Measurements from ENCODE around the gene TLL2.

Gene TLL2

DNA sequence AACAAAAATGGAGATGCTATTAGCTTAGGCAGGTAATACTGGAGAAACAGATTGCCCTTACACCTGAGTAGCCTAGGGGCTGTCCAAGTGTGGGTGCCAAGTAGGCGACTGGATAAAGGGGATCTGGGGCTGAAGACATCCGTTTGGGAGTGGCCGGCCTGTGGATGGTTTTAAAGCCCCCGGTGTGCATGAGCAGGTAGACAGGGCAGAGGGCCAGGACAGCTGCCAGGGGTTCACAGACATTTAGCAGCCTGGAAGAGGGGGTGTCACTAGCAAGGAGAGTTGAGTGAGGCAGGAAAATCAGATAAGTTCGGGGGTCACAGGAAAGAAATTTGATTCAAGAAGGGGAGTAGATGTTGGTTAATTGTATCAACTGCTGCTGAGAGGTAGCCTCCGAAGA, 153.4 kb downstream of the TLL2 start:
- no peak for DNase-seq (ENCODE audit: low read depth, low spot score)

DNA sequence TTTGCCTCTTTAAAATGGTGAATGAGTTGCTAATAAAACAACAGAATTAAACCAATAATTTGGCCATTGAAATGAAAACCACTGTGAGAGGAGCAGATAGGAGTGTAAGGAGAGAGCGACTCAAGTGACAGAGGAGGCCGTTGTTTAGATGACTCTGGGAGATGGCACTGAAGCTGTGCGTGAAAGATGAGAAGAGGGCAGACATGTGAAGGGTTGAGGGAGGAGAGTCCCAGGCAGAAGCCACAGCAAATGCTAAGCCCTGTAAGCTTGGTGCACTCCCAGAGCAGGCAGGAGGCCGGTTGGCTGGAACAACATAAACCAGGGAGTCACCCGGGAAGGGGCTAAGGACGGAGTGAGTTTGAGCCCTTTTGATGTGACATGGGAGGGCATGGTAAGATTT, 154.1 kb downstream of the TLL2 start:
- no peak for DNase-seq (ENCODE audit: low read depth, low spot score)

DNA sequence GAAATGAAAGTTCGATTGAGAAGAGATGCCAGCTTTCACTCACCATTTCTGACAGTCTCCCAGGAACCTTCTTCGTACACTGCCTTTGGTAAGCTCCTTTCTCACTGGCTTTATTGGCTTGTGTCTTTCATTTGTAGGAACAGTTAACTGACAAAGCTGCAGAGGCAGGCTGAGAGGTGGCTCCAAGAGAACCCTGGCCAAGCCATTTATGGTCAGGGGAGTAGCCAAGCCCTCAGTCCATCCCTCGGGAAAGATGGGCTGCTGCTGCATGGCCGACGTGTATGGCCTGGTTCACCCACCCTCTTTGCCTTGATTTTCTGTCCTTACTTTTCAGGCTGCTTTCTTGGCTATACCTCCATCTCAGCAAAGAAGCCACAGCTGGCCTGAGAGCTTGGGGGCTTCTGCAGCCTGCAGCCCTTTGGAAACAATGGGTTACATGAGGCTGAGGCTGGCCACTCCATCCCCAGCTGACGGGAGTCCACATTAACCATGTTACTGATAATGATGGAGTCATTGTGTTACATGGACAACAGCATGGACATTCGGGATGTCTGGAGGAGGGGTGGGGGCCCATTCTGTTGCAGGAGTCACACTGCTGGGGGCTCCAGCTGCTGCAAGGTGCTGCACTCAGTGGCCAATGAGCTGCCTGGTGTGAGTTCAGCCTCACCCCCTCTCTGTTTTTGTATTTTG, 154.7 kb downstream of the TLL2 start, which contains the start of gene OPALIN:
TSS of gene OPALIN (minus strand) at position 152 of the 690 bp plus-strand sequence. CDS start at position 46, 106 bp downstream.
- no peak for DNase-seq (ENCODE audit: low read depth, low spot score)

DNA sequence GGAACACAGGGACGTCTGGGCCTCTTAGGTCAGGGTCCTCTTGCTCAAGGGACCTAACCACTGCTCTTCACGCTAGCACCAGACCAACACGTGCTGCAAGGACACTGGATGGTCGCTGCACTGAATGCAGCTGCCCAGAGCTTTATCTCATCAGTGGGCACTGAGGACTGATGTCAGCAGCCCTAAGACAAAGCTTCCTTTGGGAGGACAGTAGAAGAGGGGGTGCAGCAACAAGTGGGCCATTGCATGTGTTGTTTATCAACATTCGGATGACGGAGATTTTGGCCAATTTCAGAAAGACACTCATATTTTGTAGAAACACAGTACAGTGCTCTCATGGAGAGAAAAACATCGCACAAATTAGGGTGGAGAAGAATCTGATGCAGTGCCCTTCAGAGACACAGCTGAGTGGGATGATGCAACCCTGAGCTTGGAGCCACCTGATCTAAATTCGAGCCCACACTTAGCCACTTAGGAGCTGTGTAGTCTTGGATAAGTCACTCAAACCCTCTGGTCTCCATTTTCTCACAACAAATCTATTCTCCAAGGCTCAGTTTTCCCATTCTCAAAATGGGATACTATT, 156.6 kb downstream of the TLL2 start:
- no peak for DNase-seq (ENCODE audit: low read depth, low spot score)

DNA sequence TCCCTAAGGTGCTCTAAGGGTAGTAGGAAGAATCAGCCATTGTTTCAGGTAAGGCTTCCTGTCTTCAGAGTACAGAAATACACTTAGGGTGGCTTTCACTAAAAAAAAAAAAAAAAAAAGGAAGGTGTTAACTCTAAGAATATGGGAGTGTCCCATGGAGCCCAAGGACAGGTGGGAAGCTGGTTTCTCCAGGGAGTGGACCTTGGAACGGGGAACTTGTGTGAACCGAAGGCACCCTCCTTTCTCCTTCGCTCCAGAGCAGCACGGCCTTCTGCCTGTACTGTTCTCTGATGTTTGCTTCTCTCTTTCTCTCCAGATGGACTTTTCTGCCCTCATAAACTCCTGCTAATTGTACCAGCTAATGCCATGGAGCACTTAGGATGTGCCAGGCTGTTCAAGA, 161.1 kb downstream of the TLL2 start:
- DNase-seq (ENCODE audit: low read depth, low spot score): no peak

DNA sequence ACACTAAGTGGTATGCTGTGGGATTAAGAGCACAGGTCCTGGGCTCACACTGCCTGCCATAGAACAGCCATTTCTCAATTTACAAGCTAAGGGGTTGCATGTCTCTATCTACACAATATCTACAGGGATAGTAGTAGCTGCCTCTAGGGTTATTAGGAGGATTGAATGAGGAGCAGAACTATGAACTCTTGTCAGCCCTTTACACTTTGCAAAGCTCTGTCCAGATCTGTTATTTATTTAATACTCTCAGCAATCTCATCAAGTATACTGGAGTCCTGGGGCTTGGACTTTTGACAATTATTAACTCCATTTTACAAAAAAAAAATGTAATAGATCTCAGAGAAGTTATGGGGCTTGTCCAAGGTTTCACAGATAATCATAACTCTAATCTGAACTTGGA, 161.7 kb downstream of the TLL2 start:
- DNase-seq (ENCODE audit: low read depth, low spot score): no peak

DNA sequence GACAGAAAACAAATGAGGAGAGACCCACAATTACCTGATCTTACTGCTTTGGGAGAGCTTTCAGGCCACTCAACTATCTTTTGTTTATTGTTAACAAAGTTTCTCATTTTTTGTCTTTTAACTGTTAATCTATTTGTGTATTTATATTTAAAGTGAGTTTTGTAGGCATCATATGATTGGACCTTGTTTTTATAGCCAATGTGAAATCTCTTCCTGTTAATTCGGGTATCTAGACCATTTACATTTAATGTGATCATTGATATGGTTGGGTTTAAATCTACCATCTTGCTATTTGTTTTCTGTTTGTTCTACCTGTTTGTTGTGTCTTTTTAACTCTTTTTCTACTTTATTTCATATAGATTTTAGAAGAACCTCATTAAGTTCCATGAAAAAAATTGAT, 167.4 kb downstream of the TLL2 start:
- no peak for DNase-seq (ENCODE audit: low read depth, low spot score)

DNA sequence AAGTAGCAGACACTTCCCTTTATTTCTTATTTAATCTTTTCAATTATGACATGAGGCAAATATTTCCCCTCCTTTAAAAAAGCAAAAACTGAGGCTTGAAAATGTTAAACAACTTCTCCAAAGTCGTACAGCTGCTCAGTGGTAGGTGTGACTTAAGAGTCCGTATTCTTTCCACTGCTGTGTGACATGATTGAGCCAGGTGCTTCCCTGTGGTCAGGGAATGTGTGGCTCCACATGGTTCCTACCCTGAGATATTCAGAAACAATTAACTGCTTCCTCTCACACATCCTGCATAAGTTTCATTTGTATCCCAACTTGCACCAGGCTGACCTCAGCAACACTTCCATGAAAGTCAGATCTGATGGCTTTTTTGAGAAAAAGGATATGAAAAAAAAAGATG, 168.5 kb downstream of the TLL2 start:
- DNase-seq (ENCODE audit: low read depth, low spot score): no peak

DNA sequence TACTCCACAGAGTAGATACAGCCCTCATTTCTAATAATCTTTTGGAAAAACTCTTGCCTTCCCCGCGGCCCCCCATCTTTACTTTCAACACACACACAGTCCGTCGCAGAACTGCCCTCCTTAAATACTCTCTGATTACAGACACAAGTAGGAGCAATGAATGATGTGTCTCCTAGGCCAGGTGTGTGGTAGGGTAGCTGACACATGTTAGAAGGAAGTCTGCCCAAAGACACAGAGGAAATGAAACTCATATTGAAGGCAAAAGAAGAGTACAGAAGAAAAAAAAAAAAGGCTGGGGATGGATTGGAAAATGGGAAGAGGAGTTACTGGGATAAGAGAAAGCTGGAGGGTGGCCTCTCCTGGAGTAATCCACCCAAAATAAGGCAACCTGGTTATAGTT, 169.5 kb downstream of the TLL2 start:
- no peak for DNase-seq (ENCODE audit: low read depth, low spot score)

DNA sequence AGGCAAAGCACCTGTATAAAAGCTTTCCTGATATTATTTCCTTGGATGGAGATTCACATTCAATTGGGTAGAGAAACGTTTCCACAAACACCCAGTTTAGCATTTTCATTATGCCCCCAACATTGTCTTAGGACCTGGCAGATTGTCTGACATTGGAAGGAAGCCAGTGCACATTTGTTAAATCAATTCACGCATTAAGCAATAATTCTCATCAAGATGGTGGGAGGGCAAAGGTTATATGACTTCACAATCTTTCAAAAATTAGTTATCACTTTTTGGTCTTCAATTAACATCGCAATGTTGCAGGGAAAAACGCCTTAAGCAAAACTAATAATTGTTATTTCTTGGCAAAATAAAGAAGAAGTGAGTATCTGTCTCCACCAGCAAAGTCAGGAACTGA, 171.3 kb downstream of the TLL2 start:
- no peak for DNase-seq (ENCODE audit: low read depth, low spot score)

DNA sequence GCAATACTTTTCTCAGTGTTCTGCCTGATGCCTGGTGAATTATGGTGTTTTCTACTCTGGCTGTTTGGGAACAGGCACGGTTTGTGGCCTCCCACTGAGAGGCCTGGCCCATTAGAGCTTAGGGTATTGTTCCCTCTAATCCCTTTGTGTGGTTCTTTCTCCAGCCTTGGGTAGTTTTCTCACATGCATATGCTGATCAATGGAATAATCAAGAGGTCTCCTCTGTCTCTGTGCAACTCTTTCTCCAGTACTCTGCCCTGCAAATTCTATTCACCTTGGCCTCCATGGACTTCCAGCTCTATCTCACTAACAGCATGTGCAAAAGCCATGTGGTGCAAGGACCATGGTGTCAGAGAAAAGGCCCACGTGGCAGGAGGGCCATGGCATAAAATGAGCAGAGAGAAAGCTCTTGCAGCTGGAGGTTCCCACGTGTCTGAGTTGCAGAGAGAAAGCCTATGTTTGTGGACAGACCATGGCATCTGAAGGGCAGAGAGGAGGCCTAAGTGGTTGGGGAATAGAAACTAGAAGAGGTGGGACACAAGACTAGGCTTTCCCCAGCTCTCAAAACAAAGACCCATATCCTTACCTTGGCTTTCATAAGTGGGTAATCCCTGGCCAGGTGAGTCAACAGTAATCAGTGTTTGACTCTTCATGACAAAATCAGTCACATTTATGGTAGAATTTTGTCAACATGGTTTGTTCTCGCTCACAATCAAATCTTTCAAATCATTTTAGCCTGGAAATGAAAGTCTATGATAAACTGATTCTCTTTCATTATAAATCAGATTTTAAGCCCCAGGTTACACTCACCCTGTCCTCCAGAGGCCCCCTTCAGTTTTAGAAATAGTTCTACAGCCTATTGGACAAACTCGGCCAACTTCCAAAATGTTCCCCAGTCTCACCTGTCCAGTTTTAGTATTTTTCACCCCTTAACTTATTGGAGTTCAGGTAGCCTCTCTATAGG, 172.2 kb downstream of the TLL2 start:
- no peak for DNase-seq (ENCODE audit: low read depth, low spot score)

DNA sequence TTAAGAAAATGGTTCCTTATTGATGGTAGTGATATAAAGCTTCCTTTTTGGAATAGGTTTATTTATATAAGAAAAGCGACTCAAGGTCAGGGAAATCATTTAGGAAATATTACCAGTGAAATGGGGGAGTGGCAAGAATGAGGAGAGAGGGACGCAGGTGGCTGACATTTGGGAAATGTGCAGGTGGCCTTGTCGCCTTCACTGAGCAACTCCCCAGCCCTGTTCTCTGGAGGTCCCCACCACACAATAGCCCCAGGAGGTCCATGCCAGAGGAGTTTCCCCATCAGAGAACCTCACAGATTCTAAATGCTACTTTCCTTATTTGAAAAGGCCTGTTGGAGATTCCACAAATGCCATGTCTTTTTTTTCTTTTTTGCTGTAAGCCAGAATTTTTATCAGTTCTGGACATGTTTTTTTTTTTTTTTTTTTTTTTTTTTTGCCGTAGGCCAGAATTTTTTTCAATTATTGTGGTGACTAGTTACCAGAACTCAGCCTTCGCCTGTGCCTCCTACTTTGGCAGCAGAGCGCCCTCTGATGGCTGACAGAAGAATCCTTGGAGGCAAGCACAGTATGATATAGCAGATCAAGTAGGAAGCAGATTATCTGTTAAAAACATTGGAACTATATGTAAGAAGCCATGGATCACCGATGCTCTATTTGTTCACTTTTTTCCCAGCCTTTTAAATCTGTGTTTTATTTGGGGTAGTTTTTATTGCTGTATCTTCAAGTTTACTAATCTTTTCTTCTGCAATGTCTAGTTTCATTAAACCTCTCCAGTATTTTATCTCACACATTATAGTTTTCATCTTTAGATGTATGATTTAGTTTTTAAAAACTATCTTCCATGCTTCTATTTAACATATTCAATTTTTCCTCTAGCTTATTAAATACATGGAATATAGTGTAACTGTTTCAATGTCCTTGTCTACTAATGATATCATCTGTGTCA, 173.5 kb downstream of the TLL2 start:
- DNase-seq (ENCODE audit: low read depth, low spot score): no peak

DNA sequence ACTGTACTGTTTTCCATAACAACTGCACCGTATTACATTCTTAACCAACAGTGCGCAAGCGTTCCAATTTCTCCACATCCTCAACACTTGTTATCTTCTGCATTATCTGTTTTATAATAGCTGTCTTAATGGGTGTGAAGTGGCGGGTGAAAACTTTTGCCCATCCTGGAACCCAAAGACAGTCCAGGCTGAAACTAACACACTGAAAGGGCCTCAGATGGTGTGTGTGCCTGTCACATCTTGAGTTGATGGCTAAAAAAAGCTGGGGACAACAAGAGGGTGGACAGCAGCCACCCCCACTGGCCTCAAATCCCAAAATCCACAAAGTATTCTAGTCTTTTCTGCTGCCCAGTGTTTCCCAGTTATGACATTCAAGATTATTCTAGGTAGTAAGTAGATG, 174.3 kb downstream of the TLL2 start:
- no peak for DNase-seq (ENCODE audit: low read depth, low spot score)

DNA sequence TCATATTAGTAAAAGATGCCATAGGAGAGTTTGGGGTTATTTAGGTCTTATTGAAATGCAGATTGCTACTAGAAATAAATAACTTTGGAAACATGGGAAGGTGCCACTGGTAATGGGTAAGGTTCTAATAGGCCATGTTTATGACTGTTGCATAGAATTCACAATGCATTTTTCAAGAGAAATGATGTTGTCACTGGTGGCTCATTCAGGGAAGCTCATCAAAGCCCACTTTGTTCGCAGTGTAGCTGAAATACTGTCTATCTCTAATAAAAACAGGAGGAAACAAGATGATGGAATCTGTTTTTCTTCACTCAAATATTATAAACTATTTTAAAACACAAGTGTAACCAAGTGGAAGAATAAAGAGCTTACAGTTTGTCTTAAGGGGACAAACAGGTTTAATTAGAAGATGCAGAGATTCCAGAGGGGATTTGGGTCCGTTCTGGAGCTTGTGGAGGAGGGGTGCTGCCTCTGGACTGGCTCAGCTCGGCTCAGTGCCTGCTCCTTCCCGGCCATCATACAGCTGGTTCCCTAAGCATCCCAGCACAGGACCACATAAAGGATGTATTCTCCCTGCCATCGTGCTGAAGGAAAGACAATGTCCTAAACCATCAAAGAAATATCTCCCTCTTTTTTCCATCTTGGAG, 175.3 kb downstream of the TLL2 start:
- DNase-seq (ENCODE audit: low read depth, low spot score): no peak

DNA sequence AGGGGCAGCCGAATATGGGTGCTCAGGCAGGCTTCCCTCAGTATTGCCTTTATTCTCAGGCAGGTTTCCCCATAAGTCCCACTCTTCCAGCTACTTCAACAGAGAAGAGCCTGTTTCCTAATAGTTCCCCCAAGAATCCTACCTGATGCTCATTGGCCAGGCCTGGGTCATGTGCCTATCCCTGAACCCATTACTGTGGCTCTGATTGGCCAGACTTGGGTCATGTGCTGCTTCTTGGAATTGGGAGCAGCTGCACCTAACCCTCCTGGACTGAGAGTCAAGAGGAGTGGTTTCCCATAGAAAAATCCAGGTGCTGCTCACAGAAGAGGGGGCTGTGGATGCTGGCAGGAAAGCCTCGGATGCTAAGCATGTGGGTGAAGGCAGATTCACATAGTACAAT, 176.6 kb downstream of the TLL2 start:
- DNase-seq (ENCODE audit: low read depth, low spot score): no peak

DNA sequence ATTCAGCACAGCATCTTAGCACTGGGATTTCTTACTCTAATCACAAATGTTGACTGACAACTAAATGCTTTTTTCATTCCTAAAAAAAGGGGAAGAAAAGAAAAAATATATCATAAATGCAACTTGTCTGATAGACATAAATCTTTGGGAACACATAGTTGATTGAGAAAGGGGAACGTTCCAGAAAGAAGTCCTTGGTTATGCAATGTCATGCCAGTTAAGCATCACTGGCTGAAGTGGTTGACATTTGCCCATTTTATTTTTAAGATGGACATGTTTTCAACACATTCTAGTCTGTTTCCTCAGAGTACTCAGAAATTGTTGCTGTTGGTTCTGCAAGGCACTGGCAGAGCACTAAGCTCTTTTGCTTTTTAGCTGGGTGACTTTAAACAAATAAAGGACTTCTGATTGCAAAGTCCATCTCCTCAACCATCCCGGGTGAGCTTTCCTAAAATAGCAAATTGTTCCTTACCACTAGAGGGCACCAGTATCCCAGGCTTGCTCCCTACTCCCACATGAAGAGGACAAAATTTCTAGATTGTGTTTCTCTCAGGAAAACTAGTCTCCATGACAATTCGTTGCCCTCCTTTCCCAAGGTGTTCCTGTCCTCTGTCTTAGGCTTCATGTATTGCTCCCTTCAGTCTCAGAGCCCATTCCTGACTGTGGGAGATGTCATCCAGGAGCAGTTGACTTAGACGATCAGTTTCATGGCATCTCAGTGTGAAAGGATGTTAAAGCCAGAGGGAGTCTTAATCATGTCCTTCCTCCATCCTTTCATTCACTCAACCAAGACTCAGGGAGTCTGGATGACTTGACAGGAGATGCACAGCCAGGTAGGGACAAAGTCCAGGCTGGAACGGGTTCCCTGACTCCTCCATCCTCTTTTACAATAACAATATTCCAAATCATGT, 178.9 kb downstream of the TLL2 start:
- no peak for DNase-seq (ENCODE audit: low read depth, low spot score)

DNA sequence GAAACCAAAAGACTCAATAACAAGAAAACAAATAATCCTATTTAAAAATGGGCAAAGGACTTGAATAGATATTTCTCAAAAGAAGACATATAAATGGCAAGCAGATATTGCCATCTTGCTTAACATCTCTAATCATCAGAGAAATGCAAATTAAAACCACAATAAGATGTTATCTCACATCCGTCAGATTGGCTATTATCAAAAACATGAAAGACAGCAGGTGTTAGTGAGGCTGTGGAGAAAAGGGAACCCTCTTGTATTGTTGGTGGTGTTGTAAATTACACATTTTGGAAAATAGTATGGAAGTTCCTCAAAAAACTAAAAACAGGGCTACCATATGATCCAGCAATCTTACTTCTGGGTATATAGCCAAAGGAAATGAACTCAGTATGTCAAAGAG, 180.6 kb downstream of the TLL2 start:
- DNase-seq (ENCODE audit: low read depth, low spot score): no peak

DNA sequence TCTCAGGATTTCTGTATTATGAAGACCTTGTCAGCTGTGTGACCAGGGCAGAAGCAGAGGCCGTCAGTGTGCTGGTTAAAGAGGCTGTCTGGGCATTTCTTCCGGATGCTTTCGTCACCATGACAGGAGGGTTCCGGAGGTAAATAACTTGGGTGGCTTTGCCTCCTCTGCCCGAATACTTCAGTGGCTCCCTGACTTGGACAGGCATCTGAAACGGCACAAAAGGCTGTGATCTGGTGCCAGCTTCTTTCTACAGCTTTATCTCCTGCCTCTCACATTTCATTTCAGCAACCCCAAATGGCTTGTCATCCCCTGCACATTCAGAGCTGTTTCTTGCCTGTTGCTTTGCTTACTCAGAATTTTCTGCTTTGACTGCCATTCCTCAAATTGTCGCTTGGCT, 186.3 kb downstream of the TLL2 start:
- DNase-seq (ENCODE audit: low read depth, low spot score): no peak

DNA sequence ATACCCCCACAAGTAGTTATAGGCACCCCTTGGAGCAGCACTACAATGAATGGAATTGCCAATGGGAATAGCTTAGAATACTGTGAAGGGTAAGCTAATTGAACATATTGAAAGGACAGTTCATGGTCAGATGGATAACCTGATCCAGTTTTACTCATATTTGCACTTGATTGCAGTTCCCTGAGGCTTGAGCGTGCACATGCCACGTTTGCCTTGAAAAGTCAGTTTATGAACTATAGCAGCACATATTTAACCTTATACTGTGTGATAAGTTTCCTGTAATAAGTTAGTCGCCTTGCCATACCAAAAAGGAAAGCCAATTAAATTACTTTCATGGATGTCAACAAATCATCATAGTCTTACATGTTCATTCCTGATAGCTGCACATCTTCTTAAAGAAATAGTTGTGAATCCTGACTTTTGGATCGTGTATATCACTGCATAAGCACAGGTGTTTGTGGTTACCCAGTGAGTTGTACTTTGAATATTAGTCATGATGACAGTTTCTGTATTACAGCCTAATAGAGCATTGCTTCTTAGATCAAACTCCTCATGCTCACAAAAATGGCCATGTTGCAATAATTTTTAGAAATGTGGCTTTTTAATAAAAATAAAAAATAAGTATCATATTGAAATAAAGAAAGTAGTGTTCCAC, 187.9 kb downstream of the TLL2 start:
- DNase-seq (ENCODE audit: low read depth, low spot score): no peak

Measured in brain pericyte (primary cell).